DMS153 (cell line): ENCODE measurements around the gene KCNIP1.

Source experiments
- DNase-seq: peaks from one replicate; lab custom pipeline; 2025; lab: John Stamatoyannopoulos, UW

The KCNIP1 gene

DNA sequence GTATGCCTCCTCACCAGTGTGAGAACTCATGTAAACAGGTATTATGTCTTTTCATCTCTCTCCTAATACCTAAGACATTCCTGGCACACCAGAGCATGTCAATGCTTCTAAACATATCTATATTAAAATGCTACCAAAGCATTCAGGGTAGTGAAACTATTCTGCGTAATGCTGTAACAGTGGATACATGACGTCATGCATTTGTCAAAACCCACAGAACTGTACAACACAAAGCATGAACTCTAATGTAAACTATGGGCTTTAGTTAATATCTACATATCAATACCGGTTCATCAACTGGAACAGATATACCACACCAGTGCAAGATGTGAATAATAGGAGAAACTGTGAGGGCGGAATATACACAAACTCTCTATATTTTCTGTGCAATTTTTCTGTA is 207.5 kb downstream of the KCNIP1 start:
- DNase-seq, result no peak

DNA sequence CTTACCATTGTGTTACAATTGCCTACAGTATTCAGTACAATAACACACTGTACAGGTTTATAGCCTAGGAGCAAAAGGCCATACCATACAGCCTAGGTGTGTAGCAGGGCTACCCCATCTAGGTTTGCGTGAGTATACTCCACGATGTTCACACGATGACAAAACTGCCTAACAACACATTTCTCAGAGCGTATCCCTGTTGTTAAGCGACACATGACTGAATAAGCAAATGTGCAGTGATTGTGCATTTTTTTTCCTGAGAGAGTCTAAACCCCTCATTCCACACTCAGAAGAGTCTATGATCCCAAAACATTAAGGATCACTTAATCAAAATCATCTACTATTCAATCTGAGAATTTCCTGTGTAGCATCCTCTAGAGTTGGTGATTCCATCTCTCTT is 211.3 kb downstream of the KCNIP1 start:
- no peak for DNase-seq

DNA sequence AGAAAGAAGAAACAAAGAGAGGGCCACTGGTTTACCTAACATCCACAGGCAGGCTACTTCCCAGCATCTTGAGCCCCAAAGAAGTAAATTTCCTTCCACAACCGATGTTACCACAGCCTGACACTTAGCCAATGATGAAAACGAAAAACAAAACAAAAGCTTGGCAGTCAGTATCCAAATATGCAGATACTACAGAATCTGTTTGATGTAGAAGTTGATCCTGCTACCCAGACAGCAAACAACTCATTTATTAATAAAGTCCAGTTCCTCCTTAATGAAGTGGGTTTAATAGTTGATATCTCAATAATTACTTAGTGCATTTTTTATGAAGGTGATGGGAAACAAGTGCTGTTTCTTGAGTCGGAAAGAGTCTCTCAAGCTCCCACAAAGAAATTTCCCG is 212.6 kb downstream of the KCNIP1 start:
- DNase-seq, result no peak

DNA sequence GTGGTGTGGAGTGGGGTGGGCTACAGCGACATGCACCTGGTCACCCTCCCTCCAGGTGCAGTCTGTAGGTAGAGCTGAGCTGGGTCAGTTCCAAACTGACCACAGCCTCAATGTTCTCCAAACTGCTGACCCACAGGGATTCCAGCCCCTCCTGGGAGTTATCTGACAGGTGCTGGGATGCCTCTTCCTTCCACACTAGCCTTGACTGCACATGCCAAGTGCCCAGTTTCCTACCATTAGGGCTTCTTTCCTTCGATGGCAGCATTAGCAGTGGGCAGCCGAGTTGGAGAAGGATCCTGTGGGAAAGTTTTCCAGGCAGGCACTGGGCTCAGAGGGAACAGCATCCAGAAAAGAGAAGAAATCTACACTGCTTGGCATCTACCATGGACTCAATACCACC is 215.7 kb downstream of the KCNIP1 start:
- DNase-seq, result no peak

DNA sequence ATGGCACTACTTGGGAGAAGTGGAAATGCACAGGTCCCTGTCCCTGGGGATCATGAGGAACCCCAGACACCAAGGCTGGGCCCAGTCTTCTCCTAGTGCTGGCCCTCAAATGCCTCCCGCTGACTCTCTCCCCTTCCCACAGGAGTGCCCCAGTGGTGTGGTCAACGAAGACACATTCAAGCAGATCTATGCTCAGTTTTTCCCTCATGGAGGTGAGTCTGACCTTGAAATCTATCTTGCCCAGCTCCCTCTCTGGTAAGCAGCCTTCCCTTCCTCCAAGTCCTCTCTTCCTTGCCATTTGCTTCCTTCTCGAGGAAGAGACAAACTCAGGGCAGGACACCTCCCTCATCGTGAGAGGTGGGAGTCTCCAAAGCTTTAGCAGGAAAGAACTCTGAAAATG is 216.4 kb downstream of the KCNIP1 start:
- DNase-seq, result no peak

DNA sequence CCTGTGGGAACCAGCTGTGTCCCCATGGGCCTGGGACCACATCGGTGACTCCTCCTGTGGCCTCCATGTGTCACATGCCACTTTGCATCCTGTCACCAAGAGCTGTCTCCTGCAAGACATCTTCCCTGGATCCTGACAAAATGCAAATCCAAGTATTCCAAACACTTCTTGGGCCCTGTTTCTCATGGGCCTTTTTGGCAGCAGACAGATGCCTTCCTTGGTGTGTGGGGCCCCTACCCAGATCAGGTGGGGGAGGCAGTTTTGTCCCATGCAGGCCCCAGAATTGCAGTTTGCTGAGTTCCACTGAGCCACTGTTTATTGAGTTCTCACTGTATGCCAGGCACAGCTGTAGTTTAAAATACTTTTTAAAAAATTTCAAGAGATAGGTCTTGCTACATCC is 217.2 kb downstream of the KCNIP1 start:
- no peak for DNase-seq

DNA sequence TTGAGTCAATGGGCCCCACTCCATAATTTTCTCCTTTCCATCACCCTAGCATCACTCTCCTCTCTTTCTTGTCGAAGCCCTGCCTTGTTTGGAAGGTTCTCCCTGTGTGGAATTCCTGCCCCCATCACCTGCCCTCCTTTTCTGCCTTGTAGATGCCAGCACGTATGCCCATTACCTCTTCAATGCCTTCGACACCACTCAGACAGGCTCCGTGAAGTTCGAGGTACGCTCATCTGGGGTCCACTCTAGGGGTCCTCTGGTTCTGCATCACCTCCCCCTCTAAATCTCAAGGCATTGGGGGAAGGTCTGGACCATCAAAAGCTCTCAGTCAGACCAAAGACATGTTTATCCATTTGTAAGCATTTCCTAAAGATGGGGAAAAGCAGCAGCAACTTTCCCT is 217.9 kb downstream of the KCNIP1 start:
- no peak for DNase-seq

DNA sequence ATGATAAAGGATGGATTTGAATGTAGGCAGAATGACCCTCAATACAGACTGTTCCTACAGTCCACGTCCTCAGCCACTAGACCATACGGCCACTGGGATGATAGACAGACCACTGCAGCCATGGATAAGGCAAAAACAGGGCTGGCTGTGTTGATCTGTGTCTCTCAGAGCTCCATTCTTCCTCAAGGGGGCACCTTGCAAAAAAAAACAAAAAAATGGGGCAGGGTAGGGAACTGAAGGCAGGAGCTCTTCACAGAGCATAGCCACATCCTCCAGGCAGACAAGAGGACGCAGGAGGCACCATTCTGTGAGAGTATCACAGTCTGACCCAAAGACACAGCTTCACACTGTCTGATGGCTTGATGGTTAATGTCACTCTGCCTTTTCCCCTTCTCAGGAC is 218.5 kb downstream of the KCNIP1 start:
- DNase-seq, result no peak

DNA sequence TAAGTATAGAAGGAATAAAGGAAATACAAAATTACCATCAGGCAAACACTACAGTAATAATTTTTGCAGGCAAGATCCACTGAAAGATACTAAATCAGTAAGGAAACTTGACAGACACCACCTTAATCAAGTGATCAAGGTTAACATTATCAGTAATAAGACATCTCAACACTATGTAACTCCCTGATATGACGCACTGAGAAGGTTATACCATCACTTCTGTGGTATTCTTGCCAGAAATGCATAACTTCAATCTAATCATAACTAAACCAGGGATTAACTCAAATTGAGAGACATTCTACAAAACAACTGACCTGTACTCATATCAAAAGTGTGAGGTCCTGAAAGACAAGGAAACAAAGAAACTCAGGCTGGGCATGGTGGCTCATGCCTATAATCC is 227.2 kb downstream of the KCNIP1 start:
- no peak for DNase-seq

DNA sequence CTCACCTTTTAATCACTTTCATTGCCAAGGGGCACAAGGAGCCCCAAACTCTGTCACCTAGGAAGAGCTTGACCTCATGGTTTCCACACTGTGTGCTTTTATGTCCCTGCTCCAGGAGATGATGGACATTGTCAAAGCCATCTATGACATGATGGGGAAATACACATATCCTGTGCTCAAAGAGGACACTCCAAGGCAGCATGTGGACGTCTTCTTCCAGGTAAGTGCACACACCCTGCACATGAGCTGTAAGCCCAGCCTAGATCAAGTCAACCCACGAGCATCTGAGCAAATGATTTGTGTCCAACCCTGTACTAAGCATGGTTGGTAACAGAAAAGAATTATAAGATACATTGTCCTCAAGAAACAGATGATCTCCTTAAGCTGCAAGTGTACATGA is 228.9 kb downstream of the KCNIP1 start:
- DNase-seq, result no peak

DNA sequence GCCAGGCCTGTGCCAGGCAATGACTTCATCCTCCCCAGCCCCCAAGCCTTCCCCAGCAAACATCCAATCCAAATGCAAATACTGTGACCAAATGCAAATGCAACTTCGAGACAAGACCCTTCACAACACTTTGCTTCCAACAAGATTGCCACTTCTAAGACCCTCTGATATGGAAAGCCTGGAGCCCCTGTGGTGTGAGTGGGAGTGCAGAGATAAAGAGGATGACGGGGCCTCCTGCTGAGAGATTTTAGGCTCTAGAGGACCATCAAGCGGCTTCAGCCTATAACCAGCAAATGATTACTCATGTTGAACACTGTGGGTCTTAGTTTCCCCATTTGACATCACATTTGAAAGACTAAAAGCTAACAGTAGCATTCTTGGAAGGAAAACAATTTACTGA is 233.1 kb downstream of the KCNIP1 start:
- DNase-seq, result no peak

DNA sequence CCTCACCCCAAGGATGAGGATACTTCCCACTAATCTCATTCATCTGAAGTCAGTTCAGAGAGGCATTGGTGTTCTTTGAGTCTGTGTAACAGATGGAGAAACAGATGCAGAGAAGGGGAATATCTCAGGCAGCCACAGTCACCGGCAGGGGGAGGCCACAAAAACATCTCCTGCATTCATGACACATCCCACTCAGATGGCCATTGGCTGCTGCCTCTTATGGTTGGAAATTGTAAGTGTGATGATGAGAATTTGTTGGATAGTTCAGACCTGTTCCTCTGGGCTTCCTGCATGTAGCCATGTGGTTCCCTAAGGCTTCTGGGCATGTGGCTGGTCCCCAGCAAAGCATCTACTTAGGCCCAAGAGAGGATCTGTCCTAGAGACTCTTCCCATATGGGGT is 233.8 kb downstream of the KCNIP1 start:
- no peak for DNase-seq

DNA sequence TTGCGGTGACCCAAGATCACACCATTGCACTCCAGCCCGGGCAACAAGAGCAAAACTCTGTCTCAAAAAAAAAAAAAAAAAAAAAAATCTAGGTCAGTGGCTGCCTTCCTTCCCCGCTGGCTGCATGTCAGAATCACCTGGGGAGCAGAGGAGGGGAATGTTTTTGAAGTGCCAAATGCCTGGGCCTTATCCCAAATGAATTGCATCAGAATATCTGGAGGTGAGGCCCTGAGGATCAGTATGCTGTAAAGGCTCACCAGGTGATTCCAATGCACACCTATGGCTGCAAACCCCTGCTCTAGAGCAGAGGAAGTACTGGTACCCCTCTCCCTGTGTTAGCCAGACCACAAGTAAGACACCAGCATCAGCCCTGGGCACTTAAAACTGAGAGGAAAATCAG is 235.0 kb downstream of the KCNIP1 start:
- no peak for DNase-seq

DNA sequence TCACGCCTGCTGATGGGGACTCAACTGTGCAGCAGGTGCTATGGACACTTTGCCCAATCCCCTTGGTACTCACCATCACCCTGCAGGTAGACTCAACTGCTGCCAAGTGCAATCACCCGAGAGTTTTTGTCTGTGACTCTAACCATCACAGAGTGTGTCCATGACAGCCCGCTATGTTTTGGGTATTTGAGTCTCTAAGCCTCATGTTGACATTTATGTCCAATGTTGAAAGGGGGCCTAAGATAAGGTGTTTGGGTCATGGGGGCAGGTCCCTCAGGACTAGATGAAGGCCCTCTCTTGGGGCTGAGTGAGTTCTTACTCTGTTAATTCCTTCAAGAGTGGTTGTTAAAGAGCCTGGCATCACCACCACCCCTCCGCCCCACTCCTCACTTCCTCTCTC is 235.6 kb downstream of the KCNIP1 start:
- no peak for DNase-seq

DNA sequence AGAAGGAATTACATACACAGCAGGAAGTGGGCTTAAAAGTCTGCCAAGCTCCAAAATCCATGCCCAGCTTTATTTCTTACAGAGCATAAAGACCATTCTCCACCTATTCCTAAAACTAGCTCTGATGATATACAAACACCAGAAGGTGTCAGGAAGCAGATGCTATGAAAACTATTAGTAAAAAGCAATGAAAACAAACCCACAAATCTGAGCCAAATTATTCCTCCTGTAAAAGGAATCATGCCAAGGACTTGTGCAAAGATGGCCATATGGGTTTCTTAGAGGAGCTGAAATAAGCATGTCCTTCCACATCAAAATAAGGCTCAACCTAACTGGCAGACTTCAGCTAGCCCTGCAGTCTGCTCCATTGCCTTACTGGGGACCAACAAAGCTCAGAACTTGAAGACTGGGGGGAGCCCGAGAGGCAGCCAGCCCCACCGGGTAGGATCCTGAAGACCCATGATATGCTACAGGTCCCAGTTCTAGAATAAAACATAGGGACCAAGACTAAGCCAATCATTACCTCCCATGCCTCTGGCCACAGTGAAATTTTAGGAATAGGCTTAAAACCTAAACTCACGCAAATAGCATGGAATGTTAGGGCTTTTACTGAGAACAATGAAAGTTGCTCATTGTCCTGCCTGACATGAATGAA is 236.9 kb downstream of the KCNIP1 start:
- no peak for DNase-seq

DNA sequence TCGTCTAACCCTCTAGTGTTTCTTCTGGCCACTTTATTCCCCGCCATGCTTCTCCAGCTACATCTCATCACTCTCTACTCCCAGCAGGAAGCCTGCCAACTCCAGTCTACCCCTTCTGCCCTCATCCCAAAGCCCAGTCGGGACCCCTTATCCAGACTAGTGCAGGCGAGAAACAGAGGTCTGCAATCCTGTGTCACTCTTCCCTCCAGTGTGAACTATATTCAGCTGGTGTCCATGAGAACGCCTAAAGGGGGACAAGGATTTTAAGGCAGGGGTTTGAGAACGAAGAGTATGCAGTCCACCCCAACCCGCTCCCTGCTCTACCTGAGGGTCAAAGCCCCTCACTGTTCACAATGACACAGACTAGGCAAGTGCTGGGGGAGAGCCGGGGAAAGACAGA is 238.0 kb downstream of the KCNIP1 start:
- no peak for DNase-seq

DNA sequence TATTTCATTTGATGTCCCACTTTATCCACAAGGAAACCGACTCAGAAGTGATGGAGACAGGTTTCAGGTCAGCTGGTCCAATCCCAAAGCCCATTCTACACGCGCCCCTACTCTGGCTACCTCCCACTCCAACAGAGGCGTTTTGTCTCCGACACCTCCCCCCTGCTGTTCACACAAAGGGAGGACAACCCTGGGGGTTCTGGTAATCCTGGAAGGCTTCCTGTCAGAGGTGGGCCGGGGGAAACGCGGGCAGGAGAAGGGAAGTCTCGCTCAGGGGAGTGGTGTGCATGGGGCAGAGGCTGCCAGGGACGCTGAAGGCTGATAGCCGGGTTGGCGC is 240.0 kb downstream of the KCNIP1 start:
- DNase-seq, result no peak

DNA sequence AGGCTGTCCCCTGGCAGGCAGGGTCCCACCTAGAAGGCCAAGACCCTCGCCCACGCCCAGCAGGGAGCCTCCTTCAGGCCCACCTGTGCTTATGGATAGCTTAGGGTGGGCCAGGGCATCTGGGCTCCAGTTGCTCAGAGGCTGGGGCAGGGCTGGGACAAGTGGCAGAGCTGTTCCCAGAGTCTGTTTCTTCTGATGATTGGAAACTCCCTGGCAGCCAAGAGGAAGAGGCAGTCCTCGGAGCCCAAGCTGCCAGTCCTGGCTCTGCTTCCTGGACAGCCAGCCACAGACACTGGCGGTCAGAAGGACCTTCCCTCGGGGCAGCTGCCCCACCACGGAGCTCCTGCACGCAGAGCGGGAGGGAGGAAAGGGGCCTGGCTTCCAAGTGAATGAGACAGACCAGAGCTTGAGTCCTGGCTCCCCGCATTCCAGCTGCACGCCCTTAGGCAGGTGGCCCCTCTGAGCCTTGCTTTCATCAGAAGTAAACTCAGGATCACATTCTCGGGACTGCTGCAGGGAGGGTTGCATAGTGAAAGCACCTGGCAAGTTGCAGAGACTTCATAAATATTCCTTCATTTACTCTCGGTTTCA is 241.8 kb downstream of the KCNIP1 start:
- no peak for DNase-seq

DNA sequence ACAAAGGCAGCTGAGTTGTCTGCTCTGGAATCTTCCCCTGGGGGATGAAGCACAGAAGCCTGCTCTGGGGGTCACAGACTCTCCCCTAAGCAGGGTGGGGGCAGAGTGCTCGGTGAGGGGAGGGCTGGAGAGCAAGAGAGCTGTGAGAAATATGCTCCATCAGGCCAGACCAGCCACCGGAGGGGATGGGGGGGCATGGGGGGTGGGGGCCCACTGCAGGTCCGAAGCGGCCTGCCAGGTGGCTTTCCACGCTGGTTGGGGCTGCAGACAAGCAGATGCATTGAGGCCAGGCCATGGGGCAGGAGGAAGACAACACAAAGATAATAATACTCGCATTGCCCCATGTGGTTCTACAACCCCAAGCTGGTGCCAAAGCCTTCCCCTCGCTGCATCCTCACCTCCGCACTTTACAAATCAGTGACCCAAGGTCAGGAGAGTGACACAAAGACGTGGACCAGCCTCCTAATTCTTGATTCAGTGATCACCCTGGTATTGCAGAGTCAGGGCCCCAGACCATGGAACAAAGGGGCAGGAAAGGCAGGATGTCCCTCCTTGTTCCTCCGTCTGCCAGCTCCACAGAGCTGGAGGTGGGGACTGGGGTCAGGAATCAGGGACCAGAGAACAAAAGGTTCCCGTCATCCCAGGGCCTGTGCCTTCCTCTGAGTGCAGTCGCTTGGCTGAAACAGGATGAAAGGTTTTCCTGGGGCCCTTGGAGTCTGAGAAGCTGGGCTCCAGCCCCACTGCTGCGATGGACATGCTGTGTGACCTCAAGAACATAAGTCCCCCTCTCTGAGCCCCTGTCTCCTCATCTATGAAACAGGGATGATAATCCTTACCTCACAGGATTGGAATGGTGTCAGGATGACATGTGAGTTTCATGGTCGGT is 242.5 kb downstream of the KCNIP1 start:
- no peak for DNase-seq

DNA sequence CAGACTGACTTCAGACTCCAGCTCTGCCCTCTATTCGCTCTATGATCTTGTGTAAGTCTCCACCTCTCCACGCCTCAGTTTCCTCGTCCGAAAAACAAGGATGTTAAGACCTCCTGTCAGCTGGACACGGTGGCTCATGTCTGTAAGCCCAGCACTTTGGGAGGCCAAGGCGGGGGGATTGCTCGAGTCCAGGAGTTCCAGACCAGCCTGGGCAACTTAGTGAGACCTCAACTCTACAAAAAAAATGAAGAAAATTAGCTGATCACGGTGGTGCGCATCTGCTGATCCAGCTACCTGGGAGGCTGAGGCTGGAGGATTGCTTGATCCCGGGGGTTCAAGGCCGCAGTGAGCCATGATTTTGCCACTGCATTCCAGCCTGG is 243.1 kb downstream of the KCNIP1 start:
- DNase-seq, result no peak

DNA sequence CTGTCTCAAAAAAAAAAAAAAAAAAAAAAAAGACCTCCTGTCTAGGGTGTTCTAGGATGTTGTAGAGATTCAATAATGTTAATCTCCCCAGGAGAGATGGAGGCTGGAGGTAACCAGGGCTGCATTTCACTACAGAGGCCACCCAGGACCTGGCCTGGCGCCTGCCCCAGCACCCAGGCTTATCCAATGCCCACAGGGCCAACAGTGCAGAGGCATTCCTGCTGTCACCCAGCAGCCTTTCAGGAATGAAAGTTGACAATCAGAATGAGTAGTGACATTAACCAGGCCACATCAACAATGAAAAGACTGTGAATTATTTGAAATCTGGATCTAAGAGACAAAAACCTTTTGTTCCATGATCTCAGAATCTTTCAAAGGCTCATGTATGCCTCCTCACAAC is 243.5 kb downstream of the KCNIP1 start:
- DNase-seq, result no peak

DNA sequence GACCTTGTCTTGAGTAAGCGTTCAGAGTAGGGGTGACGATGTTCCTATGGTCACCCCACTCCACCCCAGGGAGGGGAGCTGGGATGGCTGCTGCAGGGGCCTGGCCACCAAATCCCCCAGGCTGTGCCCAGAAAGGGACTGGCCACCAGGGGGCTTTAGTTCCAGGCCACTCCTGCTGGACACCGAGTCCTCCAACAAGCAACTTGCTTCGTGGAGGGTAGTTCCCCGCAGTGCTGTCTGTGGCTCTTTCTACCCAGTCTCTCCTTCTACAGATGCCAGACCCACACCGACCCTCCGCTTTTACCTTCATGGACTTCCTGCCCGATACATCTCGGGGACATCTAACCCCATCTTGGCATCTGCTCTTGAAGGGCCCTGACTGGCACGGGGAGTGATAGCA is 244.0 kb downstream of the KCNIP1 start:
- no peak for DNase-seq

DNA sequence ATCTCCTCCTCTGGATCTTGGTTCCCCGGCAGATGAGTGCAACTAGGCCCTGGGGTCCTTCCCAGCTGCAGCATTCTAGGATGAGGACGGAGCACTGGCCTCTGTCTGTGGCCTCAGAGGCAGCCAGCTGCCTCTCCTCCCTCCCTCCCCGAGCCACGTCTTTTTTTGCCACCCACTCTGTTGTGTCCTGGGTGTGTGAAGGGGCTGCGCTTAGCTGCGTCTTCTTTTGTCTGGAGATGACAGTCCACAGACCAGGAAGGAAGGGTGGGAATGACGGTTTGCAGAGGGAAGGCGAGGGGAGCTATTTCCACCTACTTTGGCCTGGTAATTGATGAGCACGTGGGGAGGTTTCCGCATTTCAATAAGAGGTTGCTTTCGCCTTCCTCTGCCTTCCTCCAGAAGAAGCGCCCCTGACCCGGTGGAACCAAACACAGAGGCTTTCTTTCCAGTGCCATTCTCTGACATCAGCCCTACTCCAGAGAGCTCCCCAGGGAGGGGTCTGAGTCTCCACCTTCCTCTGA is 245.2 kb downstream of the KCNIP1 start:
- DNase-seq, result no peak
